Cerebellar nuclear complex (tissue), 1 donor: ENCODE measurements around the gene BCL11B.

ENCODE experiments used
- DNase-seq, 2 experiments: peaks; one replicate each; lab custom pipeline; 2025; lab: John Stamatoyannopoulos, UW

Gene BCL11B

GRCh38 chr14:99181804-99182520 lies 90.0 kb downstream of the BCL11B start:
- DNase-seq = no peak

GRCh38 chr14:99181241-99181640 lies 90.8 kb downstream of the BCL11B start:
- DNase-seq = no peak

- no peak for DNase-seq
Observed at GRCh38 chr14:99179946-99180345, 92.1 kb downstream of the BCL11B start.

GRCh38 chr14:99179506-99179905 lies 92.5 kb downstream of the BCL11B start:
- no peak for DNase-seq

GRCh38 chr14:99177886-99178835 lies 93.8 kb downstream of the BCL11B start:
- DNase-seq = no peak

GRCh38 chr14:99177046-99177655 lies 94.8 kb downstream of the BCL11B start:
- DNase-seq = no peak

GRCh38 chr14:99176156-99176945 lies 95.6 kb downstream of the BCL11B start:
- DNase-seq = no peak

GRCh38 chr14:99175331-99176155 lies 96.5 kb downstream of the BCL11B start:
- no peak for DNase-seq

- DNase-seq = no peak
Observed at GRCh38 chr14:99174770-99175319, 97.2 kb downstream of the BCL11B start.

GRCh38 chr14:99174081-99174769 lies 97.8 kb downstream of the BCL11B start:
- no peak for DNase-seq

- no peak for DNase-seq
Observed at GRCh38 chr14:99173506-99173905, 98.5 kb downstream of the BCL11B start.

GRCh38 chr14:99173086-99173485 lies 98.9 kb downstream of the BCL11B start:
- no peak for DNase-seq

GRCh38 chr14:99171396-99171795 lies 100.6 kb downstream of the BCL11B start:
- DNase-seq = no peak

- no peak for DNase-seq
Observed at GRCh38 chr14:99169776-99170356, 102.1 kb downstream of the BCL11B start.

GRCh38 chr14:99168330-99168729 lies 103.7 kb downstream of the BCL11B start:
- no peak for DNase-seq

GRCh38 chr14:99166506-99166905 lies 105.5 kb downstream of the BCL11B start:
- no peak for DNase-seq

GRCh38 chr14:99164712-99165111 lies 107.3 kb downstream of the BCL11B start:
- no peak for DNase-seq

GRCh38 chr14:99163446-99163845 lies 108.6 kb downstream of the BCL11B start:
- DNase-seq = no peak
